ENCODE data around the gene RNF212B. TPM values are rescaled to one million over a fixed set of nuclear protein-coding genes. Genes with fewer than 3 reads are reported as not detected.

The RNF212B gene
- total and polyA plus RNA-seq, 4 donors = 0.06 to 0.51 (median 0.17) TPM; not detected in 1

GRCh38 chr14:23296012-23296777 is 58.5 kb downstream of the RNF212B start:
- H3K27ac ChIP-seq (ENCODE audit: low read depth in 1 of 2, low read length in 2 of 2) = no peak overlapping the region
- no peak for DNase-seq (ENCODE audit: low spot score)
- H3K9ac ChIP-seq (ENCODE audit: low read depth in 1 of 2, low read length in 2 of 2) = no peak overlapping the region
- H3K27me3 ChIP-seq (ENCODE audit: control insufficient read depth in 4 of 4, insufficient read depth in 4 of 4, low read length in 3 of 4) = no peaks in the 10 kb centered on the region
- H3K4me1 ChIP-seq (ENCODE audit: control insufficient read depth in 4 of 4, insufficient read depth in 4 of 4, low read length in 3 of 4) = peaks cover 0 to 17% (median 12%) of the 10 kb centered on the region in 4 donors
- 96% methylated on average over 7 of the region's 7 CpGs for WGBS
- H3K9me3 ChIP-seq (ENCODE audit: control insufficient read depth in 4 of 4, low read length in 3 of 4) = no peaks in the 10 kb centered on the region
- H3K4me3 ChIP-seq (ENCODE audit: low read depth in 1 of 3, low read length in 3 of 3) = no peak overlapping the region
- peaks cover 0 to 5% (median 2%) of the 10 kb centered on the region in 4 donors for H3K36me3 ChIP-seq (ENCODE audit: control insufficient read depth in 4 of 4, insufficient read depth in 3 of 4, low read depth in 1 of 4, low read length in 3 of 4)
- TF ChIP-seq RXRA (IDR thresholded peaks at IDR 0.05) (no peak), EGR1 (IDR thresholded peaks at IDR 0.05; ENCODE audit: low read depth in 2 of 2) (no peak), ATF3 (IDR thresholded peaks at IDR 0.05) (no peak), HNF4A (conservative IDR thresholded peaks at IDR 0.05) (no peak), NR2F2 (IDR thresholded peaks at IDR 0.05) (no peak), FOXA1 (IDR thresholded peaks at IDR 0.05) (no peak), RAD21 (IDR thresholded peaks at IDR 0.05) (no peak)
- TF ChIP-seq, protein P1, sequence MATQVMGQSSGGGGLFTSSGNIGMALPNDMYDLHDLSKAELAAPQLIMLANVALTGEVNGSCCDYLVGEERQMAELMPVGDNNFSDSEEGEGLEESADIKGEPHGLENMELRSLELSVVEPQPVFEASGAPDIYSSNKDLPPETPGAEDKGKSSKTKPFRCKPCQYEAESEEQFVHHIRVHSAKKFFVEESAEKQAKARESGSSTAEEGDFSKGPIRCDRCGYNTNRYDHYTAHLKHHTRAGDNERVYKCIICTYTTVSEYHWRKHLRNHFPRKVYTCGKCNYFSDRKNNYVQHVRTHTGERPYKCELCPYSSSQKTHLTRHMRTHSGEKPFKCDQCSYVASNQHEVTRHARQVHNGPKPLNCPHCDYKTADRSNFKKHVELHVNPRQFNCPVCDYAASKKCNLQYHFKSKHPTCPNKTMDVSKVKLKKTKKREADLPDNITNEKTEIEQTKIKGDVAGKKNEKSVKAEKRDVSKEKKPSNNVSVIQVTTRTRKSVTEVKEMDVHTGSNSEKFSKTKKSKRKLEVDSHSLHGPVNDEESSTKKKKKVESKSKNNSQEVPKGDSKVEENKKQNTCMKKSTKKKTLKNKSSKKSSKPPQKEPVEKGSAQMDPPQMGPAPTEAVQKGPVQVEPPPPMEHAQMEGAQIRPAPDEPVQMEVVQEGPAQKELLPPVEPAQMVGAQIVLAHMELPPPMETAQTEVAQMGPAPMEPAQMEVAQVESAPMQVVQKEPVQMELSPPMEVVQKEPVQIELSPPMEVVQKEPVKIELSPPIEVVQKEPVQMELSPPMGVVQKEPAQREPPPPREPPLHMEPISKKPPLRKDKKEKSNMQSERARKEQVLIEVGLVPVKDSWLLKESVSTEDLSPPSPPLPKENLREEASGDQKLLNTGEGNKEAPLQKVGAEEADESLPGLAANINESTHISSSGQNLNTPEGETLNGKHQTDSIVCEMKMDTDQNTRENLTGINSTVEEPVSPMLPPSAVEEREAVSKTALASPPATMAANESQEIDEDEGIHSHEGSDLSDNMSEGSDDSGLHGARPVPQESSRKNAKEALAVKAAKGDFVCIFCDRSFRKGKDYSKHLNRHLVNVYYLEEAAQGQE (IDR thresholded peaks at IDR 0.05) = no peak

- peaks cover 0 to 17% (median 12%) of the 10 kb centered on the region in 4 donors for H3K4me1 ChIP-seq (ENCODE audit: control insufficient read depth in 4 of 4, insufficient read depth in 4 of 4, low read length in 3 of 4)
- WGBS = 93% methylated on average over 7 of the region's 7 CpGs
- H3K9me3 ChIP-seq (ENCODE audit: control insufficient read depth in 4 of 4, low read length in 3 of 4) = no peaks in the 10 kb centered on the region
- peaks cover 0 to 5% (median 2%) of the 10 kb centered on the region in 4 donors for H3K36me3 ChIP-seq (ENCODE audit: control insufficient read depth in 4 of 4, insufficient read depth in 3 of 4, low read depth in 1 of 4, low read length in 3 of 4)
- no peaks in the 10 kb centered on the region for H3K27me3 ChIP-seq (ENCODE audit: control insufficient read depth in 4 of 4, insufficient read depth in 4 of 4, low read length in 3 of 4)
- no peak overlapping the region for H3K4me3 ChIP-seq (ENCODE audit: low read depth in 1 of 3, low read length in 3 of 3)
- no peak overlapping the region for H3K27ac ChIP-seq (ENCODE audit: low read depth in 1 of 2, low read length in 2 of 2)
- H3K9ac ChIP-seq (ENCODE audit: low read depth in 1 of 2, low read length in 2 of 2) = no peak overlapping the region
- no peak for TF ChIP-seq HNF4G (IDR thresholded peaks at IDR 0.05)
- no peak for TF ChIP-seq SP1 (IDR thresholded peaks at IDR 0.05)
- TF ChIP-seq, protein P1 (IDR thresholded peaks at IDR 0.05) = no peak
- no peak for TF ChIP-seq YY1 (IDR thresholded peaks at IDR 0.05)
- TF ChIP-seq RAD21 (IDR thresholded peaks at IDR 0.05) = no peak
- TF ChIP-seq FOXA1 (IDR thresholded peaks at IDR 0.05) = no peak
- no peak for TF ChIP-seq RXRA (IDR thresholded peaks at IDR 0.05)
- no peak for TF ChIP-seq HNF4A (conservative IDR thresholded peaks at IDR 0.05)
- no peak for TF ChIP-seq CTCF (IDR thresholded peaks at IDR 0.05; ENCODE audit: low read depth, low read length, missing input control)
- TF ChIP-seq GABPA (IDR thresholded peaks at IDR 0.05 in 1 of 2, conservative IDR thresholded peaks at IDR 0.05 in 1 of 2) = no peak
- TF ChIP-seq, protein P2, sequence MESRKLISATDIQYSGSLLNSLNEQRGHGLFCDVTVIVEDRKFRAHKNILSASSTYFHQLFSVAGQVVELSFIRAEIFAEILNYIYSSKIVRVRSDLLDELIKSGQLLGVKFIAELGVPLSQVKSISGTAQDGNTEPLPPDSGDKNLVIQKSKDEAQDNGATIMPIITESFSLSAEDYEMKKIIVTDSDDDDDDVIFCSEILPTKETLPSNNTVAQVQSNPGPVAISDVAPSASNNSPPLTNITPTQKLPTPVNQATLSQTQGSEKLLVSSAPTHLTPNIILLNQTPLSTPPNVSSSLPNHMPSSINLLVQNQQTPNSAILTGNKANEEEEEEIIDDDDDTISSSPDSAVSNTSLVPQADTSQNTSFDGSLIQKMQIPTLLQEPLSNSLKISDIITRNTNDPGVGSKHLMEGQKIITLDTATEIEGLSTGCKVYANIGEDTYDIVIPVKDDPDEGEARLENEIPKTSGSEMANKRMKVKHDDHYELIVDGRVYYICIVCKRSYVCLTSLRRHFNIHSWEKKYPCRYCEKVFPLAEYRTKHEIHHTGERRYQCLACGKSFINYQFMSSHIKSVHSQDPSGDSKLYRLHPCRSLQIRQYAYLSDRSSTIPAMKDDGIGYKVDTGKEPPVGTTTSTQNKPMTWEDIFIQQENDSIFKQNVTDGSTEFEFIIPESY (IDR thresholded peaks at IDR 0.05) = no peak
- TF ChIP-seq NR2F2 (IDR thresholded peaks at IDR 0.05) = no peak
- TF ChIP-seq JUND (IDR thresholded peaks at IDR 0.05) = no peak
- DNase-seq (ENCODE audit: low spot score) = no peak
These were observed 59.4 kb downstream of the RNF212B start for GRCh38 chr14:23297096-23297495.
